ENCODE data around the gene MINDY4.

- TF ChIP-seq, protein P1, sequence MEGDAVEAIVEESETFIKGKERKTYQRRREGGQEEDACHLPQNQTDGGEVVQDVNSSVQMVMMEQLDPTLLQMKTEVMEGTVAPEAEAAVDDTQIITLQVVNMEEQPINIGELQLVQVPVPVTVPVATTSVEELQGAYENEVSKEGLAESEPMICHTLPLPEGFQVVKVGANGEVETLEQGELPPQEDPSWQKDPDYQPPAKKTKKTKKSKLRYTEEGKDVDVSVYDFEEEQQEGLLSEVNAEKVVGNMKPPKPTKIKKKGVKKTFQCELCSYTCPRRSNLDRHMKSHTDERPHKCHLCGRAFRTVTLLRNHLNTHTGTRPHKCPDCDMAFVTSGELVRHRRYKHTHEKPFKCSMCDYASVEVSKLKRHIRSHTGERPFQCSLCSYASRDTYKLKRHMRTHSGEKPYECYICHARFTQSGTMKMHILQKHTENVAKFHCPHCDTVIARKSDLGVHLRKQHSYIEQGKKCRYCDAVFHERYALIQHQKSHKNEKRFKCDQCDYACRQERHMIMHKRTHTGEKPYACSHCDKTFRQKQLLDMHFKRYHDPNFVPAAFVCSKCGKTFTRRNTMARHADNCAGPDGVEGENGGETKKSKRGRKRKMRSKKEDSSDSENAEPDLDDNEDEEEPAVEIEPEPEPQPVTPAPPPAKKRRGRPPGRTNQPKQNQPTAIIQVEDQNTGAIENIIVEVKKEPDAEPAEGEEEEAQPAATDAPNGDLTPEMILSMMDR (IDR thresholded peaks at IDR 0.05), result no peak
- TF ChIP-seq EP300 (IDR thresholded peaks at IDR 0.05; ENCODE audit: low read depth), result no peak
Measured at GRCh38 chr7:30812676-30813075, 41.5 kb downstream of the MINDY4 start.

Measured in transverse colon (tissue), 3 donors.